Brain microvascular endothelial cell (primary cell): Measurements from ENCODE around the gene OLFML1.

ENCODE experiments used
- DNase-seq: peaks from one replicate; pipeline ENCODE4 v3.0.0-alpha.2; 2020
- H3K27ac ChIP-seq: fragments of 250-450 bp; sonication (Bioruptor Pico); 2 replicates; pipeline ENCODE4 v1.5.1; 2020; ENCODE audit warnings: mild to moderate bottlenecking, moderate library complexity
- H3K27me3 ChIP-seq: fragments of 250-450 bp; sonication (Bioruptor Pico); replicated peaks from 2 replicates; pipeline ENCODE4 v1.5.1; 2020; ENCODE audit warnings: mild to moderate bottlenecking
- H3K36me3 ChIP-seq: fragments of 250-450 bp; sonication (Bioruptor Pico); replicated peaks from 2 replicates; pipeline ENCODE4 v1.5.1; 2020; ENCODE audit warnings: mild to moderate bottlenecking
- H3K4me3 ChIP-seq: 2 replicates; pipeline ENCODE4 v1.5.1; 2011; ENCODE audit warnings: low read depth, mild to moderate bottlenecking, control low read depth, low read length, moderate library complexity
- CTCF ChIP-seq: IDR thresholded peaks from 2 replicates; pipeline ENCODE4 v1.5.1; 2011; ENCODE audit warnings: low read depth, mild to moderate bottlenecking, moderate library complexity, low read length, control low read depth, inconsistent platforms; ENCODE audit errors: missing control alignments
- in situ Hi-C: cut with HindIII; loops from 2 replicates; pipeline ENCODE4 v1.10.0; 2017; ENCODE audit warnings: low sequenced_read_pairs, low pct_ligation_motif_present

Gene OLFML1

GRCh38 chr11:7543302-7543701, 58.0 kb downstream of the OLFML1 start:
- H3K27ac ChIP-seq = no peak overlapping the region
- H3K27me3 ChIP-seq = no peaks in the 10 kb centered on the region
- TF ChIP-seq CTCF = no peak
- H3K36me3 ChIP-seq = no peaks in the 10 kb centered on the region
- in situ Hi-C loops = no loop called here
- H3K4me3 ChIP-seq = no peak overlapping the region
- DNase-seq = no peak

- no peak for DNase-seq
- no peaks in the 10 kb centered on the region for H3K36me3 ChIP-seq
- no peak overlapping the region for H3K27ac ChIP-seq
- in situ Hi-C loops = no loop called here
- no peak for TF ChIP-seq CTCF
- no peaks in the 10 kb centered on the region for H3K27me3 ChIP-seq
- no peak overlapping the region for H3K4me3 ChIP-seq
These were observed 58.7 kb downstream of the OLFML1 start for GRCh38 chr11:7544021-7544420.

GRCh38 chr11:7545611-7546010, 60.3 kb downstream of the OLFML1 start:
- DNase-seq = no peak
- no peak for TF ChIP-seq CTCF

GRCh38 chr11:7546324-7546791, 61.1 kb downstream of the OLFML1 start:
- in situ Hi-C loops = no loop called here
- H3K4me3 ChIP-seq = no peak overlapping the region
- no peak for DNase-seq
- TF ChIP-seq CTCF = no peak
- no peaks in the 10 kb centered on the region for H3K36me3 ChIP-seq
- no peaks in the 10 kb centered on the region for H3K27me3 ChIP-seq
- H3K27ac ChIP-seq = no peak overlapping the region

More at GRCh38 chr11:7545611-7546010, 60.3 kb downstream of the OLFML1 start:
- H3K27ac ChIP-seq = no peak overlapping the region
- in situ Hi-C loops = no loop called here
- H3K4me3 ChIP-seq = no peak overlapping the region
- no peaks in the 10 kb centered on the region for H3K36me3 ChIP-seq
- H3K27me3 ChIP-seq = no peaks in the 10 kb centered on the region

- H3K36me3 ChIP-seq = no peaks in the 10 kb centered on the region
- no peak for DNase-seq
- H3K27ac ChIP-seq = no peak overlapping the region
- no peak overlapping the region for H3K4me3 ChIP-seq
- no peaks in the 10 kb centered on the region for H3K27me3 ChIP-seq
- no peak for TF ChIP-seq CTCF
- in situ Hi-C loops = no loop called here
These were observed 62.4 kb downstream of the OLFML1 start for GRCh38 chr11:7547687-7548086.

- H3K4me3 ChIP-seq = no peak overlapping the region
- DNase-seq = no peak
- H3K36me3 ChIP-seq = no peaks in the 10 kb centered on the region
- in situ Hi-C loops = no loop called here
- no peaks in the 10 kb centered on the region for H3K27me3 ChIP-seq
- TF ChIP-seq CTCF = peak; percentile 37
- H3K27ac ChIP-seq = no peak overlapping the region
These were observed 63.5 kb downstream of the OLFML1 start for GRCh38 chr11:7548659-7549274.
